HCT116 (cell line): ENCODE results near the gene RCOR3. TPM values are rescaled to one million over a fixed set of nuclear protein-coding genes. Genes with fewer than 3 reads are reported as not detected.

ENCODE experiments used
- ATAC-seq: fragments of 200-7000 bp; cut with Tn5 transposase; 2 replicates; pipeline ENCODE4 v1.9.1; 2020; ENCODE audit warnings: mild to moderate bottlenecking, moderate library complexity
- BruUV-seq: library from RNA; stranded (reverse); fragments of 400-500 nt; replicated peaks from 2 replicates; lab custom pipeline; 2021; lab: Mats Ljungman, UMichigan
- CTCF ChIA-PET: fragments of 300-600 bp; sonication (Branson Sonifier 250); formaldehyde crosslinking; loops from one replicate; lab custom pipeline; 2021; ENCODE audit warnings: antibody characterized with exemption; lab: Charles Lee
- POLR2A ChIA-PET: fragments of 300-600, 350-600 bp; sonication (Branson Sonifier 250); formaldehyde crosslinking; loops from one replicate; lab custom pipeline; 2021; ENCODE audit warnings: antibody characterized with exemption; lab: Charles Lee
- RAD21 ChIA-PET, 2 experiments: fragments of 300-600 bp; sonication (Branson Sonifier 250); formaldehyde crosslinking; loops; one replicate each; lab custom pipeline; 2023; ENCODE audit warnings: low total read pairs in 2 of 2; ENCODE audit not compliant: uncharacterized antibody in 2 of 2, unreplicated experiment in 2 of 2, low non-redundant PET in 1 of 2; lab: Charles Lee
- DNase-seq: peaks from one replicate; pipeline ENCODE4 v3.0.0-alpha.2; 2010; ENCODE audit warnings: low read depth, low spot score
- H2AFZ ChIP-seq: fragments of 200-600 bp; shearing (Covaris generic), sonication (generic); 2 replicates; pipeline ENCODE4 v1.6.1; 2017; ENCODE audit warnings: low read depth, mixed run types, mixed read lengths, antibody characterized with exemption, low read length; ENCODE audit not compliant: poor library complexity, severe bottlenecking
- H3K27ac ChIP-seq: 2 replicates; pipeline ENCODE4 v1.5.1; 2012; ENCODE audit warnings: low read depth, low read length
- H3K27me3 ChIP-seq: fragments of 200-600 bp; sonication (generic); 2 replicates; pipeline ENCODE4 v1.6.1; 2016; ENCODE audit warnings: mixed run types, low read length, mixed read lengths; ENCODE audit not compliant: insufficient read depth
- H3K36me3 ChIP-seq, 2 experiments: fragments of 200-500 bp in 1 of 2; fragments of 200-600 bp in 1 of 2; sonication (Bioruptor generic) in 1 of 2; sonication (generic) in 1 of 2; 2 replicates each; pipeline versions ENCODE4 v1.5.1 to v1.6.1; 2014 to 2016; ENCODE audit warnings: low read length in 2 of 2, inconsistent platforms in 1 of 2, mixed read lengths in 1 of 2, mixed run types in 1 of 2; ENCODE audit not compliant: insufficient read depth in 2 of 2, control insufficient read depth in 1 of 2
- H3K4me1 ChIP-seq, 2 experiments: fragments of 200-600 bp in 1 of 2; sonication (generic) in 1 of 2; 2 replicates each; pipeline versions ENCODE4 v1.5.1 to v1.6.1; 2012 to 2017; ENCODE audit warnings: low read length in 2 of 2, inconsistent platforms in 1 of 2, mild to moderate bottlenecking in 1 of 2, mixed read lengths in 1 of 2, mixed run types in 1 of 2, moderate library complexity in 1 of 2; ENCODE audit not compliant: insufficient read depth in 2 of 2, control insufficient read depth in 1 of 2
- H3K4me2 ChIP-seq: fragments of 200-600 bp; sonication (generic); 2 replicates; pipeline ENCODE4 v1.6.1; 2017; ENCODE audit warnings: mixed run types, low read length, mixed read lengths
- H3K4me3 ChIP-seq, 2 experiments: fragments of 200-600 bp in 1 of 2; sonication (generic) in 1 of 2; replicated peaks in 1 of 2; 2 replicates each; pipeline ENCODE4 v1.5.1; 2011 to 2016; ENCODE audit warnings: low read length in 2 of 2, control low read depth in 1 of 2, low read depth in 1 of 2, mild to moderate bottlenecking in 1 of 2, mixed read lengths in 1 of 2, mixed run types in 1 of 2
- H3K79me2 ChIP-seq: fragments of 200-600 bp; sonication (generic); 2 replicates; pipeline ENCODE4 v1.6.1; 2017; ENCODE audit warnings: mild to moderate bottlenecking, mixed run types, low read length, moderate library complexity, mixed read lengths; ENCODE audit not compliant: insufficient read depth
- H3K9ac ChIP-seq: fragments of 200-600 bp; sonication (generic); 2 replicates; pipeline ENCODE4 v1.6.1; 2016; ENCODE audit warnings: low read length, mixed read lengths
- H3K9me2 ChIP-seq: fragments of 200-600 bp; sonication (generic), shearing (Covaris generic); 2 replicates; pipeline ENCODE4 v1.6.1; 2017; ENCODE audit warnings: mixed run types, mild to moderate bottlenecking, moderate library complexity; ENCODE audit not compliant: insufficient read depth
- H3K9me3 ChIP-seq, 2 experiments: fragments of 200-500 bp in 1 of 2; fragments of 200-600 bp in 1 of 2; sonication (Bioruptor generic) in 1 of 2; sonication (generic) in 1 of 2; 2 replicates each; pipeline ENCODE4 v1.6.1; 2014 to 2017; ENCODE audit warnings: low read length in 2 of 2, mixed read lengths in 2 of 2, inconsistent platforms in 1 of 2, low read depth in 1 of 2, mild to moderate bottlenecking in 1 of 2, mixed run types in 1 of 2, moderate library complexity in 1 of 2; ENCODE audit not compliant: control insufficient read depth in 1 of 2, insufficient read depth in 1 of 2
- H4K20me1 ChIP-seq: fragments of 200-600 bp; sonication (generic), shearing (Covaris generic); 2 replicates; pipeline ENCODE4 v1.6.1; 2017; ENCODE audit warnings: mixed run types, mild to moderate bottlenecking, moderate library complexity; ENCODE audit not compliant: insufficient read depth
- ATF3 ChIP-seq: IDR thresholded peaks from 2 replicates; pipeline ENCODE4 v1.6.1; 2012
- CBX3 ChIP-seq: IDR thresholded peaks from 2 replicates; pipeline ENCODE4 v1.6.1; 2012; ENCODE audit warnings: low read depth
- CTCF ChIP-seq, 3 experiments: fragments of 200-600 bp in 1 of 3; sonication (generic) in 1 of 3; IDR thresholded peaks in 2 of 3; conservative IDR thresholded peaks in 1 of 3; 2 replicates each; pipeline ENCODE4 v1.5.1; 2012 to 2017; ENCODE audit warnings: low read depth in 2 of 3, low read length in 2 of 3, antibody characterized with exemption in 1 of 3, borderline replicate concordance in 1 of 3, control low read depth in 1 of 3, mild to moderate bottlenecking in 1 of 3, mixed read lengths in 1 of 3, mixed run types in 1 of 3, moderate library complexity in 1 of 3; ENCODE audit not compliant: insufficient read depth in 1 of 3
- EGR1 ChIP-seq: IDR thresholded peaks from 2 replicates; pipeline ENCODE4 v1.6.1; 2012; ENCODE audit warnings: low read depth
- EZH2 ChIP-seq: fragments of 200-600 bp; sonication (generic); IDR thresholded peaks from 2 replicates; pipeline ENCODE4 v1.6.1; 2017; ENCODE audit warnings: antibody characterized with exemption, mixed run types
- FOSL1 ChIP-seq: IDR thresholded peaks from 2 replicates; pipeline ENCODE4 v1.6.1; 2012; ENCODE audit warnings: low read depth
- POLR2A ChIP-seq: IDR thresholded peaks from 2 replicates; pipeline ENCODE4 v1.7.0; 2011; ENCODE audit warnings: borderline replicate concordance; ENCODE audit not compliant: insufficient read depth, insufficient read length; ENCODE audit errors: extremely low read depth
- POLR2AphosphoS5 ChIP-seq: IDR thresholded peaks from 2 replicates; pipeline ENCODE4 v1.6.1; 2011; ENCODE audit warnings: mild to moderate bottlenecking, low read depth, low read length, moderate library complexity
- RAD21 ChIP-seq: IDR thresholded peaks from 2 replicates; pipeline ENCODE4 v1.6.1; 2012; ENCODE audit warnings: low read depth, mild to moderate bottlenecking
- REST ChIP-seq: IDR thresholded peaks from 2 replicates; pipeline ENCODE4 v1.6.1; 2012; ENCODE audit warnings: low read depth
- SP1 ChIP-seq: IDR thresholded peaks from 2 replicates; pipeline ENCODE4 v1.6.1; 2012; ENCODE audit warnings: low read depth
- SRF ChIP-seq: IDR thresholded peaks from 2 replicates; pipeline ENCODE4 v1.6.1; 2012; ENCODE audit warnings: low read depth
- YY1 ChIP-seq: IDR thresholded peaks from 2 replicates; pipeline ENCODE4 v1.6.1; 2011; ENCODE audit warnings: low read length, low read depth, moderate library complexity, mild to moderate bottlenecking; ENCODE audit not compliant: insufficient replicate concordance; ENCODE audit errors: extremely low read depth
- intact Hi-C: fragments of 100-400 bp; cut with micrococcal nuclease; formaldehyde crosslinking; loops from 2 replicates; pipeline ENCODE4 v1.10.0; 2022
- total RNA-seq: library from RNA; stranded (reverse); gene quantifications from one replicate; pipeline ENCODE4 v1.2.1, GENCODE V29; 2021; ENCODE audit not compliant: unreplicated experiment

The RCOR3 gene
- total RNA-seq, 1 experiment from 2014 or later = 25.7 TPM

- no peak for ATAC-seq
- no peaks in the 10 kb centered on the region for H3K79me2 ChIP-seq
- no peak for DNase-seq
- no peaks in the 10 kb centered on the region for H3K9me2 ChIP-seq
- no peak overlapping the region for H3K9ac ChIP-seq
- no peak overlapping the region for H2AFZ ChIP-seq
- TF ChIP-seq EGR1 = no peak
- 0 out of 2 replicates have a peak, but pooled peaks have one; percentile 22 for TF ChIP-seq RAD21
- TF ChIP-seq, all 23 proteins: peak for 1
- no peaks in the 10 kb centered on the region for H3K9me3 ChIP-seq
- H3K27ac ChIP-seq = no peak overlapping the region
- intact Hi-C loops = loop anchor here (5.0 kb wide), 1 partner anchor 57 kb away; no protein-coding TSS in a partner anchor
- ChIA-PET POLR2A (interaction anchor here (1.3 kb wide), 1 partner anchor 57 kb away, joined by 8 read pairs; no protein-coding TSS in a partner anchor), CTCF (no interaction called here), RAD21 (no interaction called here)
- no peaks in the 10 kb centered on the region for H3K36me3 ChIP-seq
- BruUV-seq = no TSS peak
- H3K4me2 ChIP-seq = no peak overlapping the region
- no peak overlapping the region for H3K4me3 ChIP-seq
- peaks cover 0 to 38% of the 10 kb centered on the region in 2 experiments; a peak in 3 of 4 replicates for H3K4me1 ChIP-seq
- no peaks in the 10 kb centered on the region for H4K20me1 ChIP-seq
- H3K27me3 ChIP-seq = no peaks in the 10 kb centered on the region
Observed at GRCh38 chr1:211324992-211325775, 66.0 kb downstream of the RCOR3 start.

DNA sequence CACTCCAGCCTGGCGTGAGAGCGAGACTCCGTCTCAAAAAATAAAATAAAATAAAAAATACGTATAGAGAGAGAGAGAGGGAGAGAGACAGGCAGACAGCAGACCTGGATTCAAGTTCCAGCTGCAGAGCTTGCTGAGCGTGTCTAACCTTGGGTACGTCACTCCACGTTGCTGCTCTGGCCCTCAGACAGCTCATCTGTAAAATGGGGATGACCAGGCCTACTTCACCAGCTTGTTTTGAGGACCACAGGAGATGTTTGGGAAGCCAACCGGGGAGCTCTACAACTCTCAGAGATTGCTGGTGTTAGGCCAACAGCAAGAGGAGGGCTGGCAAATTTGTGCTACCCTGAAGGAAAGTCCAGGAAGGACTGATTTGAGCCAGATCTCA lies 67.0 kb downstream of the RCOR3 start:
- no peak overlapping the region; the same call in 1 of the 2 replicates for H3K27ac ChIP-seq
- H2AFZ ChIP-seq = peak overlapping the region; percentile 89
- ATAC-seq (0 out of 2 replicates have a peak, but pooled peaks have one; percentile 0), DNase-seq (no peak)
- H3K4me3 ChIP-seq = peak overlapping the region; percentile 49 to 63
- no peaks in the 10 kb centered on the region for H3K36me3 ChIP-seq
- RAD21 ChIA-PET = no interaction called here
- H3K9me2 ChIP-seq = no peaks in the 10 kb centered on the region
- peaks cover 0 to 32% of the 10 kb centered on the region in 2 experiments; a peak in 3 of 4 replicates for H3K4me1 ChIP-seq
- no peaks in the 10 kb centered on the region for H3K79me2 ChIP-seq
- H3K9ac ChIP-seq = peak overlapping the region; percentile 64
- peak overlapping the region; percentile 87 for H3K4me2 ChIP-seq
- no TSS peak for BruUV-seq
- CTCF ChIA-PET = no interaction called here
- no peaks in the 10 kb centered on the region for H3K27me3 ChIP-seq
- POLR2A ChIA-PET = interaction anchor here (1.3 kb wide), 1 partner anchor 56 kb away, joined by 8 read pairs; no protein-coding TSS in a partner anchor
- intact Hi-C loops = no loop called here
- H4K20me1 ChIP-seq = no peaks in the 10 kb centered on the region
- no peaks in the 10 kb centered on the region for H3K9me3 ChIP-seq
- TF ChIP-seq SRF (no peak), RAD21 (no peak), POLR2AphosphoS5 (no peak), POLR2A (no peak), SP1 (no peak), REST (no peak), FOSL1 (no peak), EZH2 (no peak), YY1 (no peak), CBX3 (no peak), CTCF (IDR thresholded peaks at IDR 0.05 in 2 of 3, conservative IDR thresholded peaks at IDR 0.05 in 1 of 3; ENCODE audit: borderline replicate concordance in 1 of 3, insufficient read depth in 1 of 3, low read depth in 2 of 3, low read length in 2 of 3) (no peak), ATF3 (no peak)
